BLaER1 treated with 17β-estradiol and CSF1 and Interleukin-3, amounts not matched to agents 10 nM and 100 nM (cell line): ENCODE results near the gene PTPRM.

Experiments used
- H3K27ac ChIP-seq, 11 experiments: shearing (Covaris generic); formaldehyde crosslinking; 2 replicates each; pipeline ENCODE4 v1.8.1; 2022
- H3K27me3 ChIP-seq, 11 experiments: shearing (Covaris generic); formaldehyde crosslinking; 2 replicates each; pipeline ENCODE4 v1.8.1; 2022
- H3K36me3 ChIP-seq, 11 experiments: shearing (Covaris generic); formaldehyde crosslinking; 2 replicates each; pipeline ENCODE4 v1.8.1; 2022
- H3K4me1 ChIP-seq, 10 experiments: shearing (Covaris generic); formaldehyde crosslinking; 2 replicates each; pipeline ENCODE4 v1.8.1; 2022
- H3K4me2 ChIP-seq, 11 experiments: shearing (Covaris generic); formaldehyde crosslinking; 2 replicates each; pipeline ENCODE4 v1.8.1; 2022
- H3K4me3 ChIP-seq, 10 experiments: shearing (Covaris generic); formaldehyde crosslinking; 2 replicates each; pipeline ENCODE4 v1.8.1; 2022
- H3K9ac ChIP-seq, 11 experiments: shearing (Covaris generic); formaldehyde crosslinking; 2 replicates each; pipeline ENCODE4 v1.8.1; 2022
- H3K9me3 ChIP-seq, 11 experiments: shearing (Covaris generic); formaldehyde crosslinking; replicated peaks in 1 of 11; 2 replicates each; pipeline ENCODE4 v1.8.1; 2022
- H4K20me1 ChIP-seq, 11 experiments: shearing (Covaris generic); formaldehyde crosslinking; 2 replicates each; pipeline ENCODE4 v1.8.1; 2022
- Cebpa-rat ChIP-seq, 11 experiments: shearing (Covaris generic); IDR thresholded peaks; 2 replicates each; pipeline ENCODE4 v1.8.1; 2022

PTPRM gene

GRCh38 chr18:7894592-7894991 is 327.5 kb downstream of the PTPRM start:
- Histone ChIP-seq H3K4me3 (no peak overlapping the region), H3K4me1 (no peaks in the 10 kb centered on the region), H3K4me2 (no peak overlapping the region), H3K27ac (no peak overlapping the region), H4K20me1 (no peaks in the 10 kb centered on the region; a peak in 1 of 22 replicates), H3K9me3 (no peaks in the 10 kb centered on the region), H3K36me3 (no peaks in the 10 kb centered on the region), H3K27me3 (no peaks in the 10 kb centered on the region), H3K9ac (no peak overlapping the region)
- no peak for TF ChIP-seq Cebpa-rat (IDR thresholded peaks at IDR 0.05)

GRCh38 chr18:7895346-7895745 is 328.2 kb downstream of the PTPRM start:
- Histone ChIP-seq H3K9ac (no peak overlapping the region), H3K27ac (no peak overlapping the region), H3K4me3 (no peak overlapping the region), H3K4me1 (no peaks in the 10 kb centered on the region), H3K36me3 (no peaks in the 10 kb centered on the region), H3K27me3 (no peaks in the 10 kb centered on the region), H4K20me1 (no peaks in the 10 kb centered on the region; a peak in 1 of 22 replicates), H3K4me2 (no peak overlapping the region), H3K9me3 (no peaks in the 10 kb centered on the region)
- TF ChIP-seq Cebpa-rat (IDR thresholded peaks at IDR 0.05) = no peak

- H3K4me2 ChIP-seq = no peak overlapping the region
- no peak overlapping the region for H3K9ac ChIP-seq
- H3K4me1 ChIP-seq = no peaks in the 10 kb centered on the region
Measured at GRCh38 chr18:7896161-7896560, 329.0 kb downstream of the PTPRM start.

GRCh38 chr18:7896805-7897518 is 329.8 kb downstream of the PTPRM start:
- H3K36me3 ChIP-seq = no peaks in the 10 kb centered on the region
- H3K9ac ChIP-seq = no peak overlapping the region
- H3K27ac ChIP-seq = no peak overlapping the region
- no peak overlapping the region for H3K4me2 ChIP-seq
- no peaks in the 10 kb centered on the region for H3K9me3 ChIP-seq
- no peaks in the 10 kb centered on the region for H3K27me3 ChIP-seq
- no peak overlapping the region for H3K4me3 ChIP-seq
- no peaks in the 10 kb centered on the region for H3K4me1 ChIP-seq
- no peak for TF ChIP-seq Cebpa-rat (IDR thresholded peaks at IDR 0.05)
- no peaks in the 10 kb centered on the region; a peak in 1 of 22 replicates for H4K20me1 ChIP-seq

More at GRCh38 chr18:7896161-7896560, 329.0 kb downstream of the PTPRM start:
- Histone ChIP-seq H3K4me3 (no peak overlapping the region), H3K9me3 (no peaks in the 10 kb centered on the region), H3K36me3 (no peaks in the 10 kb centered on the region), H3K27me3 (no peaks in the 10 kb centered on the region), H4K20me1 (no peaks in the 10 kb centered on the region; a peak in 1 of 22 replicates), H3K27ac (no peak overlapping the region)
- no peak for TF ChIP-seq Cebpa-rat (IDR thresholded peaks at IDR 0.05)

- no peak overlapping the region for H3K27ac ChIP-seq
- H3K4me2 ChIP-seq = no peak overlapping the region
- H3K36me3 ChIP-seq = no peaks in the 10 kb centered on the region
- H3K9ac ChIP-seq = no peak overlapping the region
- no peaks in the 10 kb centered on the region; a peak in 1 of 22 replicates for H4K20me1 ChIP-seq
- TF ChIP-seq Cebpa-rat (IDR thresholded peaks at IDR 0.05) = no peak
- H3K4me1 ChIP-seq = no peaks in the 10 kb centered on the region
- no peaks in the 10 kb centered on the region for H3K9me3 ChIP-seq
- H3K27me3 ChIP-seq = no peaks in the 10 kb centered on the region
- no peak overlapping the region for H3K4me3 ChIP-seq
Measured at GRCh38 chr18:7898181-7898580, 331.1 kb downstream of the PTPRM start.

- Histone ChIP-seq H3K36me3 (no peaks in the 10 kb centered on the region), H3K4me3 (no peak overlapping the region), H3K9me3 (no peaks in the 10 kb centered on the region), H3K4me1 (no peaks in the 10 kb centered on the region), H3K9ac (no peak overlapping the region), H3K27ac (no peak overlapping the region), H3K4me2 (no peak overlapping the region), H3K27me3 (no peaks in the 10 kb centered on the region), H4K20me1 (no peaks in the 10 kb centered on the region; a peak in 1 of 22 replicates)
- TF ChIP-seq Cebpa-rat (IDR thresholded peaks at IDR 0.05) = no peak
Measured at GRCh38 chr18:7899078-7899477, 332.0 kb downstream of the PTPRM start.

- Histone ChIP-seq H3K4me2 (no peak overlapping the region), H3K27me3 (no peaks in the 10 kb centered on the region), H4K20me1 (no peaks in the 10 kb centered on the region; a peak in 1 of 22 replicates), H3K9me3 (no peaks in the 10 kb centered on the region), H3K4me3 (no peak overlapping the region), H3K36me3 (no peaks in the 10 kb centered on the region), H3K4me1 (no peaks in the 10 kb centered on the region), H3K9ac (no peak overlapping the region), H3K27ac (no peak overlapping the region)
- no peak for TF ChIP-seq Cebpa-rat (IDR thresholded peaks at IDR 0.05)
Measured at GRCh38 chr18:7900091-7900490, 333.0 kb downstream of the PTPRM start.

GRCh38 chr18:7901657-7902056 is 334.5 kb downstream of the PTPRM start:
- no peak overlapping the region for H3K4me3 ChIP-seq
- no peaks in the 10 kb centered on the region for H3K4me1 ChIP-seq
- no peak overlapping the region for H3K4me2 ChIP-seq
- no peaks in the 10 kb centered on the region for H3K36me3 ChIP-seq
- no peaks in the 10 kb centered on the region for H3K27me3 ChIP-seq
- H3K9me3 ChIP-seq = no peaks in the 10 kb centered on the region
- no peak overlapping the region for H3K9ac ChIP-seq
- no peaks in the 10 kb centered on the region for H4K20me1 ChIP-seq
- no peak overlapping the region for H3K27ac ChIP-seq
- no peak for TF ChIP-seq Cebpa-rat (IDR thresholded peaks at IDR 0.05)

GRCh38 chr18:7902399-7902839 is 335.3 kb downstream of the PTPRM start:
- Histone ChIP-seq H4K20me1 (no peaks in the 10 kb centered on the region), H3K9me3 (no peaks in the 10 kb centered on the region), H3K4me2 (no peak overlapping the region), H3K36me3 (no peaks in the 10 kb centered on the region), H3K4me3 (no peak overlapping the region), H3K9ac (no peak overlapping the region), H3K27me3 (no peaks in the 10 kb centered on the region), H3K4me1 (no peaks in the 10 kb centered on the region), H3K27ac (no peak overlapping the region)
- TF ChIP-seq Cebpa-rat (IDR thresholded peaks at IDR 0.05) = no peak

GRCh38 chr18:7904529-7904928 is 337.4 kb downstream of the PTPRM start:
- no peak overlapping the region for H3K4me2 ChIP-seq
- no peaks in the 10 kb centered on the region for H3K36me3 ChIP-seq
- no peak overlapping the region for H3K9ac ChIP-seq
- H4K20me1 ChIP-seq = no peaks in the 10 kb centered on the region
- no peak overlapping the region for H3K27ac ChIP-seq
- TF ChIP-seq Cebpa-rat (IDR thresholded peaks at IDR 0.05) = no peak
- no peaks in the 10 kb centered on the region for H3K4me1 ChIP-seq
- no peaks in the 10 kb centered on the region for H3K9me3 ChIP-seq
- H3K4me3 ChIP-seq = no peak overlapping the region
- H3K27me3 ChIP-seq = no peaks in the 10 kb centered on the region
